ENCODE data around the gene NMT2.

- TF ChIP-seq CTCF (conservative IDR thresholded peaks at IDR 0.05 in 1 of 2, IDR thresholded peaks at IDR 0.05 in 1 of 2; ENCODE audit: low read depth in 1 of 2, low read length in 2 of 2) (no peak), EZH2 (IDR thresholded peaks at IDR 0.05; ENCODE audit: low read length, missing control alignments) (no peak)
Observed at GRCh38 chr10:15124190-15124589, 44.3 kb downstream of the NMT2 start.

Measured in fibroblast of lung (primary cell).